GM21447 (cell line): ENCODE data around the gene RPL11.
A peak's percentile ranks its signal among the peaks of the same experiment; 100 is the strongest.
"Not testable (repeated sequence)": the region's sequence is repeated elsewhere in the genome, so short reads cannot be mapped to it uniquely, and the experiment has no call there.

Experiments used
- ATAC-seq: cut with Tn5 transposase; IDR thresholded peaks from one replicate; pipeline ENCODE4 v1.9.1; 2021; ENCODE audit not compliant: unreplicated experiment

The RPL11 gene

GRCh38 chr1:23684415-23684814 lies 7.2 kb upstream of the RPL11 start:
- no peak for ATAC-seq

- not testable (repeated sequence) for ATAC-seq
Measured at GRCh38 chr1:23685197-23685596, 6.4 kb upstream of the RPL11 start.

GRCh38 chr1:23687680-23688079 lies 3.9 kb upstream of the RPL11 start:
- not testable (repeated sequence) for ATAC-seq

GRCh38 chr1:23688281-23688680 lies 3.3 kb upstream of the RPL11 start:
- not testable (repeated sequence) for ATAC-seq

GRCh38 chr1:23692308-23692871 lies 784 bp downstream of the RPL11 start:
- ATAC-seq: no peak

GRCh38 chr1:23693599-23693998 lies 2.0 kb downstream of the RPL11 start:
- ATAC-seq: no peak

GRCh38 chr1:23694371-23694770 lies 2.8 kb downstream of the RPL11 start:
- ATAC-seq: no peak

GRCh38 chr1:23695667-23696066 lies 4.1 kb downstream of the RPL11 start:
- ATAC-seq: no peak

GRCh38 chr1:23696335-23696989 lies 4.9 kb downstream of the RPL11 start:
- no peak for ATAC-seq

GRCh38 chr1:23698466-23698865 lies 6.9 kb downstream of the RPL11 start:
- ATAC-seq: no peak

GRCh38 chr1:23699280-23700179 lies 7.9 kb downstream of the RPL11 start:
- no peak for ATAC-seq

GRCh38 chr1:23701310-23701709 lies 9.7 kb downstream of the RPL11 start:
- no peak for ATAC-seq

GRCh38 chr1:23701996-23702395 lies 10.4 kb downstream of the RPL11 start:
- ATAC-seq: no peak

GRCh38 chr1:23704834-23705495 lies 13.4 kb downstream of the RPL11 start:
- no peak for ATAC-seq

GRCh38 chr1:23709229-23709628 lies 17.6 kb downstream of the RPL11 start:
- no peak for ATAC-seq

- no peak for ATAC-seq
Measured at GRCh38 chr1:23718482-23718881, 26.9 kb downstream of the RPL11 start.

- no peak for ATAC-seq
Measured at GRCh38 chr1:23719162-23719820, 27.7 kb downstream of the RPL11 start.

GRCh38 chr1:23720256-23720995 lies 28.8 kb downstream of the RPL11 start:
- ATAC-seq: peak; percentile 58

- ATAC-seq: no peak
Measured at GRCh38 chr1:23722652-23723051, 31.0 kb downstream of the RPL11 start.

GRCh38 chr1:23726686-23727085 lies 35.1 kb downstream of the RPL11 start:
- no peak for ATAC-seq
